Stimulated activated CD4-positive, alpha-beta T cell treated with anti-CD3 and anti-CD28 coated beads, TNF-alpha, amount 100 ng/mL, for 4 hours (primary cell): ENCODE data around the gene TREH.
"Not testable (repeated sequence)": the region's sequence is repeated elsewhere in the genome, so short reads cannot be mapped to it uniquely, and the experiment has no call there.

ENCODE experiments used
- DNase-seq, 3 experiments: peaks; one replicate each; pipeline ENCODE4 v3.0.0-alpha.2; 2020; ENCODE audit warnings: low read depth in 3 of 3

The TREH gene

GRCh38 chr11:118679483-118679882, at the start of gene TREH:
Gene TREH, minus strand, starts transcription at chr11:118679650. Its CDS starts 23 bp downstream, at chr11:118679627.
- DNase-seq: no peak

GRCh38 chr11:118728112-118728511, 48.7 kb upstream of the TREH start:
- DNase-seq: not testable (repeated sequence)

GRCh38 chr11:118727721-118728066, 48.2 kb upstream of the TREH start:
- not testable (repeated sequence) for DNase-seq

- DNase-seq: not testable (repeated sequence)
These were observed 47.7 kb upstream of the TREH start for GRCh38 chr11:118727001-118727720.

GRCh38 chr11:118721478-118722015, 42.1 kb upstream of the TREH start:
- not testable (repeated sequence) for DNase-seq

- DNase-seq: not testable (repeated sequence)
These were observed 41.3 kb upstream of the TREH start for GRCh38 chr11:118720740-118721139.

- DNase-seq: not testable (repeated sequence)
These were observed 40.6 kb upstream of the TREH start for GRCh38 chr11:118720078-118720477.

GRCh38 chr11:118718562-118718961, 39.1 kb upstream of the TREH start:
- DNase-seq: not testable (repeated sequence)

GRCh38 chr11:118717733-118718132, 38.3 kb upstream of the TREH start:
- not testable (repeated sequence) for DNase-seq

- not testable (repeated sequence) for DNase-seq
These were observed 37.8 kb upstream of the TREH start for GRCh38 chr11:118717221-118717620.

- no peak for DNase-seq
These were observed 36.4 kb upstream of the TREH start for GRCh38 chr11:118715837-118716260.

GRCh38 chr11:118715245-118715831, 35.9 kb upstream of the TREH start:
- DNase-seq: no peak

- DNase-seq: no peak
These were observed 35.4 kb upstream of the TREH start for GRCh38 chr11:118714816-118715215.

GRCh38 chr11:118714416-118714815, 35.0 kb upstream of the TREH start:
- DNase-seq: not testable (repeated sequence)

GRCh38 chr11:118708296-118708695, 28.8 kb upstream of the TREH start:
- DNase-seq: no peak

- no peak for DNase-seq
These were observed 27.0 kb upstream of the TREH start for GRCh38 chr11:118706546-118706825.

- DNase-seq: no peak
These were observed 26.5 kb upstream of the TREH start for GRCh38 chr11:118705791-118706545.

GRCh38 chr11:118705111-118705741, 25.8 kb upstream of the TREH start:
- DNase-seq: no peak

GRCh38 chr11:118703563-118704106, 24.2 kb upstream of the TREH start:
- DNase-seq: no peak

- peak in 1 of 3 experiments; percentile 30 for DNase-seq
These were observed 20.2 kb upstream of the TREH start for GRCh38 chr11:118699506-118700220.

GRCh38 chr11:118697346-118697745, 17.9 kb upstream of the TREH start:
- no peak for DNase-seq
